ENCODE data around the gene CDCA7. TPM values are rescaled to one million over a fixed set of nuclear protein-coding genes. Genes with fewer than 3 reads are reported as not detected.

The CDCA7 gene
- total and polyA plus RNA-seq, 3 donors from 2014 or later: 10.8 to 14.6 (median 10.8) TPM

- no peaks in the 10 kb centered on the region for H3K4me1 ChIP-seq
- intact Hi-C loops (cut with DNase I; ENCODE audit: low total_unique reads): no loop called here
- H3K36me3 ChIP-seq (ENCODE audit: low read depth, missing control alignments): no peaks in the 10 kb centered on the region
- no peak for DNase-seq
- H3K27me3 ChIP-seq: no peaks in the 10 kb centered on the region
- 77 to 81% methylated on average over 5 of the region's 5 CpGs for WGBS, 2 donors
- H3K27ac ChIP-seq: no peak overlapping the region
- H3K4me3 ChIP-seq: no peak overlapping the region
- no peaks in the 10 kb centered on the region for H3K9me3 ChIP-seq
- TF ChIP-seq CTCF (IDR thresholded peaks at IDR 0.05) (no peak), POLR2A (IDR thresholded peaks at IDR 0.05) (no peak)
Measured at GRCh38 chr2:173392731-173393130, 38.1 kb downstream of the CDCA7 start.

- Histone ChIP-seq H3K27ac (no peak overlapping the region), H3K4me3 (no peak overlapping the region), H3K36me3 (ENCODE audit: low read depth, missing control alignments) (no peaks in the 10 kb centered on the region), H3K9me3 (no peaks in the 10 kb centered on the region), H3K27me3 (no peaks in the 10 kb centered on the region), H3K4me1 (no peaks in the 10 kb centered on the region)
- intact Hi-C loops (cut with DNase I; ENCODE audit: low total_unique reads): no loop called here
- no peak for DNase-seq
- WGBS, 2 donors: 50 to 55% methylated on average over 1 of the region's 1 CpG
- TF ChIP-seq CTCF (IDR thresholded peaks at IDR 0.05) (no peak), POLR2A (IDR thresholded peaks at IDR 0.05) (no peak)
Measured at GRCh38 chr2:173393186-173393585, 38.5 kb downstream of the CDCA7 start.

- Histone ChIP-seq H3K27me3 (no peaks in the 10 kb centered on the region), H3K9me3 (no peaks in the 10 kb centered on the region), H3K4me1 (no peaks in the 10 kb centered on the region), H3K27ac (no peak overlapping the region), H3K4me3 (no peak overlapping the region), H3K36me3 (ENCODE audit: low read depth, missing control alignments) (no peaks in the 10 kb centered on the region)
- TF ChIP-seq POLR2A (IDR thresholded peaks at IDR 0.05) (no peak), CTCF (IDR thresholded peaks at IDR 0.05) (no peak)
- intact Hi-C loops (cut with DNase I; ENCODE audit: low total_unique reads): no loop called here
- WGBS, 2 donors: 64 to 68% methylated on average over 1 of the region's 1 CpG
- DNase-seq: no peak
Measured at GRCh38 chr2:173393636-173394035, 39.0 kb downstream of the CDCA7 start.

- 42 to 45% methylated on average over 8 of the region's 8 CpGs for WGBS, 2 donors
- Histone ChIP-seq H3K36me3 (ENCODE audit: low read depth, missing control alignments) (no peaks in the 10 kb centered on the region), H3K4me1 (no peaks in the 10 kb centered on the region), H3K4me3 (no peak overlapping the region), H3K27me3 (no peaks in the 10 kb centered on the region), H3K9me3 (no peaks in the 10 kb centered on the region), H3K27ac (no peak overlapping the region)
- no peak for TF ChIP-seq POLR2A (IDR thresholded peaks at IDR 0.05)
- TF ChIP-seq CTCF (IDR thresholded peaks at IDR 0.05): no peak
- intact Hi-C loops (cut with DNase I; ENCODE audit: low total_unique reads): no loop called here
- no peak for DNase-seq
Measured at GRCh38 chr2:173394091-173394974, 39.7 kb downstream of the CDCA7 start.

Measured in testis (tissue), 3 donors.